Karpas-422 (cell line): ENCODE data around the gene ZNF175. TPM values are rescaled to one million over a fixed set of nuclear protein-coding genes. Genes with fewer than 3 reads are reported as not detected.
A peak's percentile ranks its signal among the peaks of the same experiment; 100 is the strongest.

ENCODE experiments used
- DNase-seq: peaks from one replicate; pipeline ENCODE4 v3.0.0-alpha.2; 2015
- H2AFZ ChIP-seq: fragments of 200-600 bp; sonication (generic); 2 replicates; pipeline ENCODE4 v1.6.1; 2014; ENCODE audit warnings: antibody characterized with exemption, low read length, mixed read lengths
- H3K27ac ChIP-seq: fragments of 200-600 bp; sonication (generic); 2 replicates; pipeline ENCODE4 v1.5.1; 2014; ENCODE audit warnings: mild to moderate bottlenecking, low read length, moderate library complexity
- H3K27me3 ChIP-seq: fragments of 200-600 bp; sonication (generic); 2 replicates; pipeline ENCODE4 v1.6.1; 2014; ENCODE audit warnings: low read length, mixed read lengths
- H3K36me3 ChIP-seq: fragments of 200-600 bp; sonication (generic); 2 replicates; pipeline ENCODE4 v1.6.1; 2014; ENCODE audit warnings: low read length, mixed read lengths; ENCODE audit not compliant: insufficient read depth
- H3K4me1 ChIP-seq: fragments of 200-600 bp; sonication (generic); 2 replicates; pipeline ENCODE4 v1.6.1; 2014; ENCODE audit warnings: mild to moderate bottlenecking, low read length, mixed read lengths
- H3K4me2 ChIP-seq: fragments of 200-600 bp; sonication (generic); 2 replicates; pipeline ENCODE4 v1.6.1; 2014; ENCODE audit warnings: low read length, low read depth, mild to moderate bottlenecking; ENCODE audit not compliant: poor library complexity, severe bottlenecking
- H3K4me3 ChIP-seq: fragments of 200-600 bp; sonication (generic); 2 replicates; pipeline ENCODE4 v1.5.1; 2014; ENCODE audit warnings: mild to moderate bottlenecking, antibody characterized with exemption, low read length, mixed read lengths
- H3K79me2 ChIP-seq: fragments of 200-600 bp; sonication (generic); 2 replicates; pipeline ENCODE4 v1.6.1; 2014; ENCODE audit warnings: mild to moderate bottlenecking, low read length, mixed read lengths
- H3K9ac ChIP-seq: fragments of 200-600 bp; sonication (generic); 2 replicates; pipeline ENCODE4 v1.6.0; 2014; ENCODE audit warnings: low read length
- H3K9me2 ChIP-seq: fragments of 200-600 bp; sonication (generic), shearing (Covaris generic); replicated peaks from 2 replicates; pipeline ENCODE4 v1.6.0; 2014; ENCODE audit warnings: mild to moderate bottlenecking, low read length, moderate library complexity; ENCODE audit not compliant: insufficient read depth
- H3K9me3 ChIP-seq: fragments of 300-700, 200-600 bp; sonication (generic); 2 replicates; pipeline ENCODE4 v1.6.1; 2014; ENCODE audit warnings: low read length, mixed read lengths
- H4K20me1 ChIP-seq: fragments of 200-600 bp; sonication (generic); 2 replicates; pipeline ENCODE4 v1.6.1; 2014; ENCODE audit warnings: mild to moderate bottlenecking, antibody characterized with exemption, low read length, low read depth; ENCODE audit not compliant: insufficient read depth
- total RNA-seq: library from RNA; depleted of rRNA; stranded (reverse); fragments of >200 nt; shearing (Covaris generic); gene quantifications from 2 replicates; pipeline ENCODE4 v1.2.3, GENCODE V29; 2014; ENCODE audit warnings: low replicate concordance; rRNA removed

The ZNF175 gene
- total RNA-seq, 1 experiment from 2014 or later = 8.9 TPM

- no peaks in the 10 kb centered on the region for H3K79me2 ChIP-seq
- no peak overlapping the region for H3K4me2 ChIP-seq
- no peak overlapping the region for H3K27ac ChIP-seq
- no peak overlapping the region for H3K4me3 ChIP-seq
- peaks cover 3% of the 10 kb centered on the region; the same call in 1 of the 2 replicates for H3K27me3 ChIP-seq
- H4K20me1 ChIP-seq = no peaks in the 10 kb centered on the region
- H3K9ac ChIP-seq = no peak overlapping the region
- no peak overlapping the region for H2AFZ ChIP-seq
- peak; percentile 79 for DNase-seq
- H3K9me2 ChIP-seq = no peaks in the 10 kb centered on the region
- no peaks in the 10 kb centered on the region for H3K36me3 ChIP-seq
- no peaks in the 10 kb centered on the region for H3K4me1 ChIP-seq
- H3K9me3 ChIP-seq = peaks cover 7% of the 10 kb centered on the region
Measured at GRCh38 chr19:51637362-51637978, 66.4 kb downstream of the ZNF175 start.

DNA sequence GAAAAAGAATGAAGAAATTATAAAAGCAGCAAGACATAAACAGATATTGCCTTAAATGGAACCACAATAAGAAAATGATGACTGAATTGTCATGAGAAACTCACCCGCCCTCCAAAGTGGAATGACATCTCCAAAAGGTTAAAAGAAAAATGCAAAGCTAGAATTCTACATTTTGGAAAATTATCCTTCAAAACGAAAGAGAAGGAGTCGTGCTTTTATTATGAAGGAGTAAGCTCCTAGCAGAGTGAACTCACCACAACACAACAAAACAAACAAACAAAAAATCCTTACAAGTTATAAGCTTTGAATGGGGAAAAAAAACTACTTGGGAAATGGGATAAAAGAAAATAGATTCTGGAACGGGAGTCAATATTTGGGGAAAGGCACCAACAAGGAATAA is 68.8 kb downstream of the ZNF175 start:
- Histone ChIP-seq H3K36me3 (no peaks in the 10 kb centered on the region), H3K9me3 (peaks cover 7% of the 10 kb centered on the region), H3K4me1 (no peaks in the 10 kb centered on the region), H3K27me3 (peaks cover 3% of the 10 kb centered on the region; the same call in 1 of the 2 replicates), H3K79me2 (no peaks in the 10 kb centered on the region), H3K27ac (no peak overlapping the region), H3K4me2 (no peak overlapping the region), H3K9me2 (no peaks in the 10 kb centered on the region), H3K9ac (no peak overlapping the region), H3K4me3 (no peak overlapping the region), H2AFZ (no peak overlapping the region), H4K20me1 (no peaks in the 10 kb centered on the region)
- no peak for DNase-seq

DNA sequence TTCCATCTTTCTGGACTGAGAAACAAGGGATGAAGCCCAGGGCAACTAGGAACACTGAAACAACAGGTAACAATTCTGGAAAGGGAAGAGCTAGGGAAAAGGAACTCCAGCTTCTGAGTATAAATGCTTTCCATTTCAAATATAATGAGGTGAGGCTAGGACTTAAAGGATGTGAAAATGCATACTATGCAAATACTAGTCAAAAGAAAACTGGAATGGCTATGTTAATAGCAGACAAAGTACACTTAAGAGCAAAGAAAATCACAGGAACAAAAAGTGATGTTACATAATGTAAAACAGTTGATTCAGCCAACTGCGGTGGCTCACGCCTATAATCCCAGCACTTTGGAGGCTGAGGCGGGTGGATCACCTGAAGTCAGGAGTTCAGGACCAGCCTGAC is 69.3 kb downstream of the ZNF175 start:
- no peak overlapping the region for H3K4me3 ChIP-seq
- H3K36me3 ChIP-seq = no peaks in the 10 kb centered on the region
- H3K9me3 ChIP-seq = peaks cover 7% of the 10 kb centered on the region
- no peaks in the 10 kb centered on the region for H4K20me1 ChIP-seq
- H3K4me1 ChIP-seq = no peaks in the 10 kb centered on the region
- no peak overlapping the region for H3K27ac ChIP-seq
- DNase-seq = no peak
- H3K9ac ChIP-seq = no peak overlapping the region
- H3K27me3 ChIP-seq = peaks cover 3% of the 10 kb centered on the region; the same call in 1 of the 2 replicates
- H3K4me2 ChIP-seq = no peak overlapping the region
- H3K9me2 ChIP-seq = no peaks in the 10 kb centered on the region
- H3K79me2 ChIP-seq = no peaks in the 10 kb centered on the region
- no peak overlapping the region for H2AFZ ChIP-seq

DNA sequence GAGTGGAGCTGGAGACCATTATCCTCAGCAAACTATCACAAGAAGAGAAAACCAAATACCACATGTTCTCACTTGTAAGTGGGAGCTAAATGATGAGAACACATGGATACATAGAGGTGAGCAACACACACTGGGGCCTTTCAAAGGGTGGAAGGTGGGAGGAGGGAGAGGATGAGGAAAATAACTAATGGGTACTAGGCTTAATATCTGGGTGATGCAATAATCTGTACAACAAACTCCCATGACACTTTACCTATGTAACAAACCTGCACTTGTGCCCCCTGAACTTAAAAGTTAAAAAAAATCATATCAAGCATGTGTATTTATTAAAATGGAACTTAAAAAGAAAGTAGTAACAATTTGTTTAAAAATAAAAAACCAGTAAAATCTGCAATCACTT is 70.6 kb downstream of the ZNF175 start:
- Histone ChIP-seq H3K4me1 (no peaks in the 10 kb centered on the region), H3K9me3 (peaks cover 7% of the 10 kb centered on the region), H3K36me3 (no peaks in the 10 kb centered on the region), H2AFZ (no peak overlapping the region), H3K4me3 (no peak overlapping the region), H3K9ac (no peak overlapping the region), H3K79me2 (no peaks in the 10 kb centered on the region), H3K9me2 (no peaks in the 10 kb centered on the region), H3K4me2 (no peak overlapping the region), H3K27me3 (peaks cover 3% of the 10 kb centered on the region; the same call in 1 of the 2 replicates), H3K27ac (no peak overlapping the region), H4K20me1 (no peaks in the 10 kb centered on the region)
- DNase-seq = no peak

Other genes with a start within 250 kb of the ZNF175 start
- gene VSIG10L, start 229.1 kb upstream of the ZNF175 start, total RNA-seq = 5.7 and 6.6 TPM in 2 replicates
- gene ETFB, start 204.9 kb upstream of the ZNF175 start, total RNA-seq = 112 and 231 TPM in 2 replicates
- 2.3 TPM in 1 of 2 replicates, not detected in the other for gene CLDND2, start 202.3 kb upstream of the ZNF175 start, total RNA-seq
- gene NKG7, start 198.6 kb upstream of the ZNF175 start, total RNA-seq = not detected in 2 replicates
- gene LIM2, start 183.3 kb upstream of the ZNF175 start, total RNA-seq = not detected in 2 replicates
- not detected in 2 replicates for gene C19orf84, start 180.7 kb upstream of the ZNF175 start, total RNA-seq
- gene SIGLEC10, start 153.6 kb upstream of the ZNF175 start, total RNA-seq = 500 and 730 TPM in 2 replicates
- not detected in 2 replicates for gene SIGLEC8, start 112.8 kb upstream of the ZNF175 start, total RNA-seq
- not detected in 2 replicates for gene CEACAM18, start 92.7 kb upstream of the ZNF175 start, total RNA-seq
- not detected in 2 replicates for gene SIGLEC12, start 69.5 kb upstream of the ZNF175 start, total RNA-seq
- gene SIGLEC6, start 39.6 kb upstream of the ZNF175 start, total RNA-seq = not detected in 2 replicates
- gene SIGLEC5, start 59.1 kb downstream of the ZNF175 start, total RNA-seq = not detected in 2 replicates
- gene SIGLEC14, start 75.5 kb downstream of the ZNF175 start, total RNA-seq = 1.0 TPM in 1 of 2 replicates, not detected in the other
- gene SPACA6, start 122.0 kb downstream of the ZNF175 start, total RNA-seq = 20.7 and 49.8 TPM in 2 replicates
- not detected in 2 replicates for gene HAS1, start 152.7 kb downstream of the ZNF175 start, total RNA-seq
- gene FPR1, start 180.6 kb downstream of the ZNF175 start, total RNA-seq = 5.8 and 14.8 TPM in 2 replicates
- gene FPR2, start 189.9 kb downstream of the ZNF175 start, total RNA-seq = 0.58 and 7.9 TPM in 2 replicates
- not detected in 2 replicates for gene FPR3, start 223.9 kb downstream of the ZNF175 start, total RNA-seq